ENCODE data around the gene PROX1.

PROX1 gene

DNA sequence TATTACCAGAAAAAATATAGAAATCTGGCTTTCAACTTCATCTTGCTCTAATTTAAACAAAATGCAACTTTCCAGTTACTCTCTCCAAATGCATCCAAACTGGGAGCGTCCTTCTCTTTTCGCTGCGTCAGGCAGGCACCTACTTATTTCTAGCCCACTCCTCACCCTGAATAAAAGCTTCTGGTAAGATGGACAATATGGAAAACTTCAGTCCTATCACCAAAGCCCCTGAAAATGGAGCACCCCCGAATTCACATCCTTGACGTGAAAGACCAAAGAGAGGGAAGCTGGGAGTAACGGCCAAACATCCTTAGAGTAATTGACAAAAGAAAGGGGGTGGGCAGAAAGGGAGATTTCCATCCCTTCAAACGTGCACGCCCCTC lies 5.5 kb upstream of the PROX1 start:
- DNase-seq = no peak

DNA sequence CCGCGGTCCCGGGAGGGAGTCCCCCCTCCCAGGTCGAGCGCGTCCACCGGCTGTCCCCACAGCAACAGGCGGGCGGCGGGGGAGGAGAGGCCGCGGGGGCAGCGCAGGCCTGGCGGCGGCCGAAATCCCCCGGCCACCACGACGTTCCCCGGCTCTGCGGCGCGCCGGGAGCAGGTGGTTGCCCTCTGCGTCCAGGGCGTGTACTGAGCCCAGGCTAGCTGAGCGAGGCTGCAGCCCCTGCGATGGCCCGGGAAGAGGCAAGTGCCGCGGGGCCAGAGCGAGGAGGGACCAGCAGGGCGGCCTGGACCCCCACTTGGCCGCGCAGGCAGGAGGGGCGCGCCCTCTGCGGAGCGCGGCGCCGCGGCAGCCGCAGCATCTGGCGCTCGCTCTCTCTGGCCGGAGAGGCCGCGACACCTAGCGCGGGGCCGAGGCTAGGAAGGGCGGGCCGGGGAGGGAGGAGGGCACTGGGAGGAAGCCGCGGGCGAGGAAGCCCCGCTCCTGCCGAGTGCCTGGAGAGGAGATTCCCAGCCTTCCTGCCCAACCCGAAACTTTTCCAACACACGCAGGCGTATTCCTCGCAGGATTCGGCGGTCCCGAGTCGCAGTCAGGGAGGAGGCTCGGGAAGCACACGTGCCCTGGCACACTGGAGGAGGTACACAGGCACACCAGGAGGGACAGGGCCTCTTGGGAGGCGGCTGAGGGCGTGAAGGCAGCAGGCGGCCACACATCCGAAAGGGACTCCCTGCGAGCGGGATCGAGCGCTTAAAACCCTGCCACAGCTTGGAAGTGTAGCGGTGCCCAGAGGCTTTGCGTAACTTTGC lies 4.9 kb upstream of the PROX1 start:
- no peak for DNase-seq

DNA sequence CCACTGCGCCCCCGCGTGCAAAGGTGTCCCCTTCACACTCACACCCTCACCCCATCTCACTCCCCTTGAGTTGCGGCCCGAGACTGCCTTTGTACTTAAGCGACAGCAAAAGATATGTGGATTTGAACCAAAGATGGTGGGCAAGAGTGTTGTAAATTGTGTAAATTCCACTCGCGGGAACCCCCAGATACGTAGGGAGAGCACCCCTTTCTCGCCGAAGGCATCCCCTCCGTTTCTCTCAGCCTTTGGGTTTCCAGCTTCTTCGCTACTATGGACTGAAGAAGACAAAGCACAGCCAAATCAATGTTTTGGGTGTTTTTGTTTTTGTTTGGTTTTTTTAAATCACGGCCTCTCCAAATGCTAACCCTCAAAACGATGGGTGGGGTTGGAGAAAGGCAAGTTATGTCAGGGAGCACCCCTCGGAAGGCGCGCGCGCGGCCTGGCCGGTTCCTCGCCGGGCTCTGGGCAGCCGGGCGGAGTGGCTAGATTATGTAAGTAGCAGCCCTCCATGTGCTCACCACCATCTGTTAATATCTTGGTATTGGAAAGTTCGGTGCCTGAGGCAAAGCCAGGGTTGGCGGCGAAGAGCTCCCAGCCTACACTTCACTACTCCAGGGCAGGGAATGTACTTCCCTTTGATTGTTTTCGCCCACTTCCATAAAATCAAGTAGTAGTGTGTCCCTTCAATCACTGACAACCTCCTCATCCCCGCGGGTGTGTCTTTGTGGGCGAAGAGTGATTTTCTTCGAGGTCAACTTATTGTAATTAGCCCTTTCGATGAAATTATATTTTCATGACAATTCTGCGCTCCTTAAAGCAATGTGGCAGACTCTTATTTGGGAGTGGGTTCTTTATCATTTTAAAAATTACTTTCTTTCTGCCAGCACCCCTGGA lies 4.0 kb upstream of the PROX1 start:
- DNase-seq = no peak

DNA sequence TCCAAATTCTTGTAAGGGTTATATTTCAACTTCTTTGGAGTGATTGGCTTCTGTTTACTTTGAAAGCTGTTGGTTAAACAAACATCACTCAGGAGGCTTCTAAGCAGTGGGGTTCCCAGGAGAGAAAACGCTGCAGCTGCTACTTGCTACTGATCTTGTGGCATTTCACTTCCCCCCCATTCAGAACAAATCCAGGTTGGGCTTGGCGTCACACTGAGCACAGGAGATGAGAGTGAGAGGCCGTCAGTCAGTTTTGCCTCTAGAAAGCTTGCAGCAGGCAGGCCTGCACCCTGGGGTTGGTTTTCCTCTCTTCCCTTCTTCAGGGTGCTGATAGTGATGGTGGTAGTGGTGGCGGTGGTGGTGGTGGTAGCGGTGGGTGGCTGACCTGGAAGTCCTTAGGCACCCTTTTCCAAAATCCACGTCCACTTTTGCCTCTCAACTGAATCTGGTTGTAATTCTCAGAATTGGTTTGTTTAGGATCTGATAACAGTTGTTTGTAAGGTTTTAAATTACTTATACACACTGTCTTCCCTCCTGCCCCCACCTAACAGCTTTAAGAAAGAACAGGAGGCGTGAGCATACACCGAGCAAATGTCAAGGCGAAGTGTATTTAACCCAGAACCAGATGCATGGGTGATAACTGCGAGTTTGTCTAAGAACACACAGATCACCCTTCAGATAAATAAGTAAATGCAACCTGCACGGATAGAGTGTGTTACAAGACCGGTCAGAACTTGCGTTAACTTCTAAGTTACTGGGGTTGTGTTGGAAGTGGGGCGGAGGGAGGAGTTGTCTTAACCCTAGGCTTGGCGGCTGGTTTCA lies 3.2 kb upstream of the PROX1 start:
- DNase-seq = no peak

DNA sequence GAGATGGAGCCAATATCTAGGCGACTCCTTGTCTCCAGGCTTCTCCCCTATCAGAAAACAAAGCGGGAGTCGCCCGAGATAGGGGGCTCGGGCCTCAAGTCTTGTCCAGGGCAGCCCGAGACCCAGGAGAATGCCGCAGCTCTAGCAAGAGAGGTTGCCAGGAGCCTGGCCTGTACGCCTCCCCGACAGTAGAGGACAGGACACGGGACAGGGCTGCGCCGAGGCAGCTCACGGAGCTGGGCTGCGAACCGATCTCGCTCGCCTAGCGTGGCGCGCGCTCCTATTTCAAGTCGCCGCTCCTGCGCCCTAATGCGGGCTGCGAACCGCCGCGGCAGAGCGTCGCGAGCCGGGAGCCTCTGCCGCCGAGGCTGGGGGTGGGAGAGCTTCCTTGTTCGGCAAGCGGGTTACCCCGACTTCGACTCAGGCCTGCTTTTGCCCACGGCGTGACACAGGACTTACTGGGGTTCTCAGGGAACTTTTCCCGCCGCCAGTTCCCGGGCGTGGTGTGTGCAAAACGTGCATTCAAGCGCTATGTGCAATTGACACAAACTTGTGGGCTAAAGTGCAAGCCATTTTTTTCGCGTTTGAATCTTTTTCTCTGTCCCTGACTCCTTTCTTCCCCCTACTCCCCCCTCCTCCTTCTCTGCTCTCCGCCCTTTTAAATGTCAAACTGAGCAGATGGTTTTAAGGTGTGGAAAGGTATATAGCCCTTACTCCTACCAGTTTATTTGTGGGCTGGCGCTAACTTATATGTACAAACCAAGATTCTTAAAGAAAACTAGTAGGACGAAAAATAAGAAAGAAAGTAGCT lies 2.4 kb upstream of the PROX1 start:
- DNase-seq = no peak

DNA sequence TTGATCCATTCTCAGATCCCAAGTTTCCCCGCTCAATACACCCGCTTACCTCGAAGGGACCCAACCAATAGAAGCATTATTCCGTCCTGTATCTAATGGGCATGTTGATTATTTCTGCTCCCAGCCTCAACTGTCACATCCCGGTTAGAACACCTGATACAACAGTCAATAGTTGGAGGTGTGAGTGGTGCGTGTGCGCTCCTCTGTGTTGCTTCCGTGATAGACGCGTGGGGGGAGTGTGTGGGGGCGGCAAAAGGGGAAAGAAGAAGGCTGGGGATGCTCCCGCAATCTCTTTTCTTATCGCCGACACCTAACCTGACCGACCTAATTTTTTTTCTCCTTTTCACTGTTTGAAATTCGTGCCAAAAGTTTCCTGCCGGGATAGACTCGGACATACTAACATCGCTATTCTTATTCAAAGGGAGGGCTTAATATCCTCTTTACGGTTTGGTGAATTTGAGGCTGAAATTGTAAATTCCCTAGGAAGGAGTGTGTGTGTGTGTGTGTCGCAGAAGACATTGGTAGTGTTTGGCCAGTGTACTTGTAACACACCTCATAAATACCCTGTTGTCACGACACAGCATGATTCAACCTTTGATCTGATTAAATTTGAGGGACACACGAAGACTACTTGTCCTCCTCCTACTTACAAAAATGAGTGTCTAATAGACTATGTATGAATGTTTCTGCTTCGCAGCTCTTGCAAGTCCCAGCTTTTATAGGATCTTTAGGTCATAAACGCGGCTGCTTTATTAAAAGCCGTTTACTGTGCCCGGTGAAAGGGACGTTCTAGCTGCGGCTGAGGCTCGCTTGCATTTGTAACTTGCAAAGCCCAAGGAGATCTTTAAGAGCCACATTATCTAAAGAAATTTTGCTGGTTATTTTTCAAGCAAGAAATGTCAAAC lies 1.5 kb upstream of the PROX1 start:
- DNase-seq = no peak

DNA sequence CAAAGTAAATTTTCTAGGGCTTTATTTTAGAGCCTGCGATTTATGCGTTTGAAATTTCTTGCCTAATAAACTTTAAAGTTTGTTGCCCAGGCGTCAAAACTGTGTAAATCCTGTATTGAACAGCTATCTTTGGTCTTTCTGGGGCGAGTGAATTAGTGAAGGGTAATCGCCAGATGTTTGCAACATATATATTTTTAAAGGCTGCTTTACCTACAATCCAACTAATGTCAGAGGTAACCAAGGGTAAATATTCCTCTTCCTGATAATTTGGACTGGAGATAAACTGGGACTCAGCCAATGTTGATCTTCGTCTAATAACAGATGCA lies 885 bp upstream of the PROX1 start:
- no peak for DNase-seq

DNA sequence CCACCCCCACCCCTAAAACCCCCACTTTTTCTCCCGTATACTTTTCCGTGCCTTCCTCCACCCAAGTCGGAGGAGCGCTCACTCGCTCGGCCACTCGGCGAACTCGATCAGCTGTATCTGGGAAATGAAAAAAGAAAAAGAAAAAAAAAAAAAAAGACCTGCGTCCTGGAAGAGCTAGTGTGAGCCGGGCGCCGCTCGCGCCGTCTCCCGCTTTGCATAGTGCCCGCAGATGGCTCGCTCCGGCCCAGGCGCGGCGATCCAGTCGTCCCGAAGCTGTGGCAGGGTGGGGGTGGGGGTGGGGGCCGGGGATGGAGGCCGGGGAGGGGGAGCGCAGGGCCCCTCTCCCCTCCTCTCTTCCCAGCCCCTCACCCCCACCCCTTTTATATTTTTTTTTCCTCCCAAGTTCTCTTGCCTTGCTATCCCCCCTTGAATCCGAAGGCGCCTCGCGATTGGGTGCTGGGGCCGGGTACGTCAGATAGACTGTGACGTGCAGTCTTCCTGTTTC lies 299 bp upstream of the PROX1 start:
- peak; percentile 30 for DNase-seq

DNA sequence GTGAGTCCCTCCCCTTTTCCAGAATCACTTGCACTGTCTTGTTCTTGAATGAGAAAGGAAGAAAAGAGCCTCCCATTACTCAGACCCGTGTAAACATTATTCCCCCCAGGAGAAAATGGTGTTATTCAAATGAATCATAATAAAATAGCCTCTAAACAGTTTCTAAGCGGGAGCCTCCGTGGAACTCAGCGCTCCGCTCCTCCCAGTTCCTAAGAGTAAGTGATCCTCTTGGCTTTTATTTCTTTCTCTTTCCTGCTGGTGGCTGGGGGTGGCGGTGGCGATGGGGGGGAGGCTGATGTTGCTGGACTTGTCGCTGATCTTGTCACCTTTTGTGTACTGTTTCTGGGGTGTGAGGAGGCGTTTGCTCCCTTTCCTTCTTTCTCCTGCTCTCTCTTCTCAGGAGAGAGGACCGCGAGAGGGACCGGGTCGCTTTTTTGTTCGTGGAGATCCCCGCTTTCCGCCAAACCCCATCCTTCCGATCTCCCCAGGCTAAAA lies 781 bp downstream of the PROX1 start:
- DNase-seq = peak; percentile 7

DNA sequence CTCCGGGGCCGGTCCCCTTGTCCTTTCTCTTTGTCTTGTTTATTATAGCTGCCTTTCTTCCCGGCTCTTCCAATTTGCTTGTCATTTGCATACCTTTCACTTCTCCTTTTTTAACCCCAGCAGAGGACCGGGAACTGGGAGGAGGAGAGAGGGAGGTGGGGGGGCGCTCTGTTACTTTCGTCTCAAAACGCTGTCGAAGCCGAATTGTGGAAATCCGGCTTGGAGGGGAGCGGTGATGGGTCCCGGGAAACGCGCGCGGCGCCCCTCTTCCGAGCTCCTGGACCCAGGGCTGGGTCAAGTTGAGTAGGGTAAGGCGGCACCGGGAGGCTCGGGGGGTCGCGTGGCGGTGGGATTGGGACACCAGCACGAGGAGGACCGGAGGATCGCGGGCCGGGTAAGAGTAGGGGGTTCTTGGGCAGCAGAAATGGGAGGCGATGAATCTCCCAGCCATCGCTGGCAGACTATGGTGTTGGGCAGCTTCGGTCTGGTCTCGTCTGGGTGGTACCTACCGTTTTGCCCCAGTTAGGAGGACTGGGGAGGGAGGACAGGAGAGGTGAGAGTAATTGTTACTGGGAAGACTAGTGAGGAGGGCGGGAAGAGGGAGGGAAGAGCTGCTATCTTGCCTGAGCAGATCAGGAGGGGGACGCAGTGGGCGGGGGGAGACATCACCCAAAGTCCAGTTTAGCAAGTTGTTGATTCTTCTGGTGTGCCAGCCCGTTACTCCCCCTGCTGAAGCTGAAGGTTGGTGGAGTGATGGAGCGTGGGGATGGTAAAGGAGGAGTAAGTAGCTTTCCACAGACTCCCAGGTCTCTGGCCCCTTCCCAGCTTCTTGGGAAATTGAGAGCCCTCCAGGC lies 1.5 kb downstream of the PROX1 start:
- peak; percentile 46 for DNase-seq

DNA sequence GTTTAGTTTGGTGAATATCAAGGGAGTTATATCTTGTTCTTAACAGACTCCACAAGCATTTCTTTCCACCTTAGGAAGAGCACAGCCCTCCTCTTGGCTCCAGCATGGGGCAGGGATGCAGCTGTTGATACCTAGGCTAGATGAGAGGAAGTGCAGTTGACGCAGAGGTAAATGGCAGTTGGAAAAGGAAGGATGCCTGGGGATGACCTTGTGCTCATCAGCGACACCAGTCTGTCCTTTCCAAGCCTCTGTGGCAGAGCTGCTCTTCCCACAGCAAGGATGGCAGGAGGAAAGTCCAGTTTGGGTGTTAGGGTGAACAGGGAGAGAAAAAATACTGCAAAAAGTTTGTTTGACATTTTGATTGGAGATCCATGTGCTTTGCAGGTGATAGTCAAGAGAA lies 6.2 kb downstream of the PROX1 start:
- no peak for DNase-seq

DNA sequence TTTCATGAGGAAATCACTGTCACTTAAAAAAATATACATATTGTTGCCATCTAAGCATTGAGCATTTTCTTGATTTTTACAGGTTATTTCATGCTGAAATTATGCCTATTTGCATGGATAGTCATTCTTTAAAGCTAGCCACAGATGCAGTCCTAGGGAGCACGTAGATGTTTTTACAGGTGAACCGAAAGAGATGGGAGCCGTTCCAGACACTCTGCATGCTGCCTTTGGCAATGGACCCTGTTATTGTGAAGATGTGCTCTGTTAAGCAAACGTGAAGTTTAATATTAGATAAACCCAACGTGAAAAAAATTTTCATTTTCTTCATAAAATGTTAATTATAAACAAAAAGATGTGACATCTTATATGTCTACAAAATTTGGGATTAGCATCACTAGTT lies 7.1 kb downstream of the PROX1 start:
- no peak for DNase-seq

DNA sequence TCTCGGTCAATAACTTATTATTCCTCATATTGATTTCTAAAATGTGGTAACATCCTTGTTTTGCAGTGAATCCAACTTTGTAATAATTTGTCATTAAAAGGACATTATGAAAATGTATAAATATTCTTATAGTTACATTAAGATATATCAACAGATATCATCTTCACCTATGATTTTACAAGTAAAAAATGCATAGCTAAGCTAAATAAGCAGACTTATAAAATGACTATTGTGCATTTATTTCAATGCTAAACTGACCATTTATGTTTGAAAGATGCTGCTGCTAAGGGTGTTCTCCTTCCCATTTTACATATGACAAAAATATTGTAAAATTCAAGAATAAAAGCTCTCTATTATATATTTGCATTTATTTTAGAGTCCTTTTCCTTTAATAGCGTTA lies 7.8 kb downstream of the PROX1 start:
- no peak for DNase-seq

DNA sequence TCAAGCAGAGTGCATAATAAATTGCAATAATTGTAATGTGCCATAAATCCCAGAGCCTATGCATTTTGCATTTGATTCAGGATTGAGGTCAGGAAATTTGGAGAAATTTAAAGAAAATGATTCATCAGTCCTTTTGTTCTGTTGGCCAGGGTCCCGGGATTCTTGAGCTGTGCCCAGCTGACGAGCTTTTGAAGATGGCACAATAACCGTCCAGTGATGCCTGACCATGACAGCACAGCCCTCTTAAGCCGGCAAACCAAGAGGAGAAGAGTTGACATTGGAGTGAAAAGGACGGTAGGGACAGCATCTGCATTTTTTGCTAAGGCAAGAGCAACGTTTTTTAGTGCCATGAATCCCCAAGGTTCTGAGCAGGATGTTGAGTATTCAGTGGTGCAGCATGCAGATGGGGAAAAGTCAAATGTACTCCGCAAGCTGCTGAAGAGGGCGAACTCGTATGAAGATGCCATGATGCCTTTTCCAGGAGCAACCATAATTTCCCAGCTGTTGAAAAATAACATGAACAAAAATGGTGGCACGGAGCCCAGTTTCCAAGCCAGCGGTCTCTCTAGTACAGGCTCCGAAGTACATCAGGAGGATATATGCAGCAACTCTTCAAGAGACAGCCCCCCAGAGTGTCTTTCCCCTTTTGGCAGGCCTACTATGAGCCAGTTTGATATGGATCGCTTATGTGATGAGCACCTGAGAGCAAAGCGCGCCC lies 8.7 kb downstream of the PROX1 start:
- no peak for DNase-seq

DNA sequence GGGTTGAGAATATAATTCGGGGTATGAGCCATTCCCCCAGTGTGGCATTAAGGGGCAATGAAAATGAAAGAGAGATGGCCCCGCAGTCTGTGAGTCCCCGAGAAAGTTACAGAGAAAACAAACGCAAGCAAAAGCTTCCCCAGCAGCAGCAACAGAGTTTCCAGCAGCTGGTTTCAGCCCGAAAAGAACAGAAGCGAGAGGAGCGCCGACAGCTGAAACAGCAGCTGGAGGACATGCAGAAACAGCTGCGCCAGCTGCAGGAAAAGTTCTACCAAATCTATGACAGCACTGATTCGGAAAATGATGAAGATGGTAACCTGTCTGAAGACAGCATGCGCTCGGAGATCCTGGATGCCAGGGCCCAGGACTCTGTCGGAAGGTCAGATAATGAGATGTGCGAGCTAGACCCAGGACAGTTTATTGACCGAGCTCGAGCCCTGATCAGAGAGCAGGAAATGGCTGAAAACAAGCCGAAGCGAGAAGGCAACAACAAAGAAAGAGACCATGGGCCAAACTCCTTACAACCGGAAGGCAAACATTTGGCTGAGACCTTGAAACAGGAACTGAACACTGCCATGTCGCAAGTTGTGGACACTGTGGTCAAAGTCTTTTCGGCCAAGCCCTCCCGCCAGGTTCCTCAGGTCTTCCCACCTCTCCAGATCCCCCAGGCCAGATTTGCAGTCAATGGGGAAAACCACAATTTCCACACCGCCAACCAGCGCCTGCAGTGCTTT lies 9.4 kb downstream of the PROX1 start:
- no peak for DNase-seq

DNA sequence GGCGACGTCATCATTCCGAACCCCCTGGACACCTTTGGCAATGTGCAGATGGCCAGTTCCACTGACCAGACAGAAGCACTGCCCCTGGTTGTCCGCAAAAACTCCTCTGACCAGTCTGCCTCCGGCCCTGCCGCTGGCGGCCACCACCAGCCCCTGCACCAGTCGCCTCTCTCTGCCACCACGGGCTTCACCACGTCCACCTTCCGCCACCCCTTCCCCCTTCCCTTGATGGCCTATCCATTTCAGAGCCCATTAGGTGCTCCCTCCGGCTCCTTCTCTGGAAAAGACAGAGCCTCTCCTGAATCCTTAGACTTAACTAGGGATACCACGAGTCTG lies 10.0 kb downstream of the PROX1 start:
- DNase-seq = no peak

DNA sequence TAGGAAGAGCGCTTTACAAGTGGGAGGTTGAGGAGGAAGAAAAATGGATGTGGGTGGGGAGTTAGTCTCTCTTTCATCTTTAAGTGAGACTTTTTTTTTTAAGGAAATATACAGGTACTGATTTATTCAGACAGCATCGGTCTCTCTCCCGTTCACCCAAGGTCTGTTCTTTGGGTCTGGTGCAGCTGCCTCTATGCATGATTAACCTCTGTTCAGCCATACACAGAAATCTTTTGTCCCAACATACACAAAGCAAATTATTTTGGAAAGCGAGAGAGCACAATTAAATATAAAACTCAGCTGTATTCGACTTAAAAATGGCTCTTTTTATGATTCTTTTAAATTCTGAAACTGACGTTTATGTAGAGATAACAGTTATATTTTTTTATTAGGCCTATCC lies 11.0 kb downstream of the PROX1 start:
- DNase-seq = no peak

DNA sequence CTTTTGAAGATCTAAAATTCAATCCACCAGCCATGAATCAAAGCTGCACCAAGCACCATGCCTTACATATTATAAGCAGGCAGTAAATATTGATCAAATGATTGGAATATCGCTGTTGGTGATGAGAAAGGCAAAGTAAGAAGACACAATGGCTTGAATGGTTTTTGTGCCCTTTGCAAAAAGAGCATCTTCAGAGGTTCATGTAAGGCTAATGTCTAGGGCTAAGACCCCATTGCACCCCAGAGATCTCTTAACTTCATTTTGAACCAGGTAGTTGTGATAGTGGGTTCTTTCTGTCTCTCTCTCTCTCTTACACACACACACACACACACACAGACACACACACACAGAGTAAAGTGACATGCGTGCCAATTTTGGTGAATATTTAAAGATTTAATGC lies 12.0 kb downstream of the PROX1 start:
- DNase-seq = no peak

DNA sequence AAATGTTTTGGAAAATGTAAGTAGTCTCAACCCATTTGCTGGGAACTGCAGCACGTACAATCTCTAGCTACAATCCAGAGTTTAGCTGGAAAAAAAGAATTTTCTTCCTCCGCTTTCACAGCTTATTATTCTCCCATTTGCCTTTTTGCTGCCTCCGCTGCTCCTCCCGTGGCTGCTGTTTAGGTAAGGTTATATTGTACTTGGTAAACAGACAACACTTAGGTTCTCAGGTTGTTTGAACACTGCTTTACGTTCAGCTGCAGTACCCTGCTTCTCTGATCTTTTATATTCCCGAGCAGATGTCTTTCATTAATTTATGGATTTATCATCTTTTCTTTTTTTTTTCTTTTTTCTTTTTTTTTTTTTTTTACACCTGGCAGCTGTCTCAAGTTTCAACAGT lies 14.3 kb downstream of the PROX1 start:
- DNase-seq = no peak

All from suppressor macrophage treated with lipopolysaccharide for 4 hours (primary cell).